ENCODE measurements around the gene ARMC12.

The ARMC12 gene

GRCh38 chr6:35706468-35706867 is 30.4 kb upstream of the ARMC12 start:
- no peak overlapping the region for H3K9ac ChIP-seq (ENCODE audit: low read length)
- no peaks in the 10 kb centered on the region for H3K4me1 ChIP-seq (ENCODE audit: control insufficient read depth, insufficient read depth, low read length)
- H3K27me3 ChIP-seq (ENCODE audit: control insufficient read depth, insufficient read depth, low read length), result no peaks in the 10 kb centered on the region
- H3K4me3 ChIP-seq (ENCODE audit: low read depth, low read length), result no peak overlapping the region
- peaks cover 6% of the 10 kb centered on the region for H3K9me3 ChIP-seq (ENCODE audit: control insufficient read depth, insufficient read depth, low read depth, low read length)
- no peak overlapping the region for H3K27ac ChIP-seq (ENCODE audit: low read depth, low read length)
- no peaks in the 10 kb centered on the region for H3K36me3 ChIP-seq (ENCODE audit: control insufficient read depth, insufficient read depth, low read length)

DNA sequence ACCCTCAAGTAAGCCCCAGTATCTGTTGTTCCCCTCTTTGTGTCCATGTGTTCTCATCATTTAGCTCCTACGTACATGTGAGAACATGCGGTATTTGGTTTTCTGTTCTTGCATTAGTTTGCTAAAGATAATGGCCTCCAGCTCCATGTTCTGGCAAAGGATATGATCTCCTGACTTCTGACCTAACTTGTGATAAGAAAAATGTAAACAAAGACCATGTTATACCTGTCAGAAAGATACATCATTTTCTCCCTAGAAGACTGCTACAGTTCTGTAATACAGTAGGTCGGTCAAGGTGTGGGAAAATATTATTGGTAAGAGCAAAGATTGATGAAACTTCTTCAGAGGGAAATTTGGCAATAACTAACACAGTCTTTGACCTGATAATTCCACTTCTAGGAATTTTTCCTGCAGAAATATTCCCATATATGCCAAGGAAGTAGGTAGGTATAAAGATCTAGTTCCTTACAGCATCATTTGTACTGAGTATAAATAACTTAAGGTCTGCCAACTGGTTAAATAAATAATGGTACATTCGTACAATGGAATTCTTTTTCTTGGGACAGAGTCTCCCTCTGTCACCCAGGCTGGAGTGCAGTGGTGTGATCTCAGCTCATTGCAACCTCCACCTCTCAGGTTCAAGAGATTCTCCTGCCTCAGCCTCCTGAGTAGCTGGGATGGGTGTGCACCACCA is 29.0 kb upstream of the ARMC12 start:
- H3K4me1 ChIP-seq (ENCODE audit: control insufficient read depth, insufficient read depth, low read length), result no peaks in the 10 kb centered on the region
- no peaks in the 10 kb centered on the region for H3K27me3 ChIP-seq (ENCODE audit: control insufficient read depth, insufficient read depth, low read length)

GRCh38 chr6:35708585-35708984 is 28.2 kb upstream of the ARMC12 start:
- H3K9me3 ChIP-seq (ENCODE audit: control insufficient read depth, insufficient read depth, low read depth, low read length), result peaks cover 5% of the 10 kb centered on the region
- H3K36me3 ChIP-seq (ENCODE audit: control insufficient read depth, insufficient read depth, low read length), result no peaks in the 10 kb centered on the region
- H3K27ac ChIP-seq (ENCODE audit: low read depth, low read length), result no peak overlapping the region
- no peaks in the 10 kb centered on the region; the same call in 1 of the 2 replicates for H3K4me1 ChIP-seq (ENCODE audit: control insufficient read depth, insufficient read depth, low read length)
- H3K4me3 ChIP-seq (ENCODE audit: low read depth, low read length), result no peak overlapping the region
- H3K9ac ChIP-seq (ENCODE audit: low read length), result no peak overlapping the region
- no peaks in the 10 kb centered on the region for H3K27me3 ChIP-seq (ENCODE audit: control insufficient read depth, insufficient read depth, low read length)

More for the DNA sequence above, 29.0 kb upstream of the ARMC12 start:
- no peak overlapping the region for H3K27ac ChIP-seq (ENCODE audit: low read depth, low read length)
- no peaks in the 10 kb centered on the region for H3K36me3 ChIP-seq (ENCODE audit: control insufficient read depth, insufficient read depth, low read length)
- no peak overlapping the region for H3K4me3 ChIP-seq (ENCODE audit: low read depth, low read length)
- peaks cover 6% of the 10 kb centered on the region for H3K9me3 ChIP-seq (ENCODE audit: control insufficient read depth, insufficient read depth, low read depth, low read length)
- H3K9ac ChIP-seq (ENCODE audit: low read length), result no peak overlapping the region

DNA sequence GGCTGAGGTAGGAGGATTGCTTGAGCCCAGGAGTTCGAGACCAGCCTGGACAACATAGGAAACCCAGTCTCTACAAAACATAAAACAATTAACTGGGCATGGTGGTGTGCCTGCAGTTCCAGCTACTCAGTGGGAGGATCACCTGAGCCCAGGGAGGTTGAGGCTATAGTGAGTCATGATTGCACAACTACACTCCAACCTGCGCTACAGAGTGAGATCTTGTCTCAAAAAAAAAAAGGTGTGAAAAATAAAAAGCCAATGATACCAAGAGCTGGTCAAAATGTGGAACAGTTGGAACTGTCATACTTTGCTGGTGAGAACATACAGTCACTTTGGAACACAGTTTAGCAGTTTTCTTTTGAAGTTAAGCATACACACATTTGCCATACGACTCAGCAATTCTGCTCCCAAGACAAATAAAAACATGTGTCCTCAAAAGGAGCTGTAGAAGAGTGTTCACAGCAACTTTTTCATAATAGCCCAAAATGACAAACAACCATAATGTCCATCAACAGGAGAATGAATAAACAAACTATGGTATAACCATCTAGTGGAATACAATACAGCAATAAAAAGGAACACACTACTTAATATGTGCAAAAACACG is 26.5 kb upstream of the ARMC12 start:
- Histone ChIP-seq H3K4me3 (ENCODE audit: low read depth, low read length) (no peak overlapping the region), H3K9me3 (ENCODE audit: control insufficient read depth, insufficient read depth, low read depth, low read length) (no peaks in the 10 kb centered on the region), H3K27ac (ENCODE audit: low read depth, low read length) (no peak overlapping the region), H3K36me3 (ENCODE audit: control insufficient read depth, insufficient read depth, low read length) (no peaks in the 10 kb centered on the region), H3K27me3 (ENCODE audit: control insufficient read depth, insufficient read depth, low read length) (no peaks in the 10 kb centered on the region), H3K4me1 (ENCODE audit: control insufficient read depth, insufficient read depth, low read length) (no peaks in the 10 kb centered on the region; the same call in 1 of the 2 replicates), H3K9ac (ENCODE audit: low read length) (no peak overlapping the region)

GRCh38 chr6:35711731-35712130 is 25.1 kb upstream of the ARMC12 start:
- Histone ChIP-seq H3K27me3 (ENCODE audit: control insufficient read depth, insufficient read depth, low read length) (no peaks in the 10 kb centered on the region), H3K9ac (ENCODE audit: low read length) (no peak overlapping the region), H3K36me3 (ENCODE audit: control insufficient read depth, insufficient read depth, low read length) (no peaks in the 10 kb centered on the region), H3K4me1 (ENCODE audit: control insufficient read depth, insufficient read depth, low read length) (peaks cover 4% of the 10 kb centered on the region; the same call in 1 of the 2 replicates), H3K4me3 (ENCODE audit: low read depth, low read length) (no peak overlapping the region), H3K9me3 (ENCODE audit: control insufficient read depth, insufficient read depth, low read depth, low read length) (no peaks in the 10 kb centered on the region), H3K27ac (ENCODE audit: low read depth, low read length) (no peak overlapping the region)

GRCh38 chr6:35713006-35713767 is 23.6 kb upstream of the ARMC12 start:
- no peak overlapping the region for H3K4me3 ChIP-seq (ENCODE audit: low read depth, low read length)
- no peaks in the 10 kb centered on the region for H3K9me3 ChIP-seq (ENCODE audit: control insufficient read depth, insufficient read depth, low read depth, low read length)
- no peaks in the 10 kb centered on the region for H3K27me3 ChIP-seq (ENCODE audit: control insufficient read depth, insufficient read depth, low read length)
- H3K4me1 ChIP-seq (ENCODE audit: control insufficient read depth, insufficient read depth, low read length), result peaks cover 18% of the 10 kb centered on the region
- H3K27ac ChIP-seq (ENCODE audit: low read depth, low read length), result no peak overlapping the region
- no peak overlapping the region for H3K9ac ChIP-seq (ENCODE audit: low read length)
- no peaks in the 10 kb centered on the region for H3K36me3 ChIP-seq (ENCODE audit: control insufficient read depth, insufficient read depth, low read length)

- Histone ChIP-seq H3K9ac (ENCODE audit: low read length) (no peak overlapping the region), H3K27me3 (ENCODE audit: control insufficient read depth, insufficient read depth, low read length) (no peaks in the 10 kb centered on the region), H3K4me1 (ENCODE audit: control insufficient read depth, insufficient read depth, low read length) (peaks cover 45% of the 10 kb centered on the region), H3K36me3 (ENCODE audit: control insufficient read depth, insufficient read depth, low read length) (no peaks in the 10 kb centered on the region), H3K9me3 (ENCODE audit: control insufficient read depth, insufficient read depth, low read depth, low read length) (no peaks in the 10 kb centered on the region), H3K27ac (ENCODE audit: low read depth, low read length) (no peak overlapping the region), H3K4me3 (ENCODE audit: low read depth, low read length) (no peak overlapping the region)
Observed at GRCh38 chr6:35716798-35717197, 20.0 kb upstream of the ARMC12 start.

DNA sequence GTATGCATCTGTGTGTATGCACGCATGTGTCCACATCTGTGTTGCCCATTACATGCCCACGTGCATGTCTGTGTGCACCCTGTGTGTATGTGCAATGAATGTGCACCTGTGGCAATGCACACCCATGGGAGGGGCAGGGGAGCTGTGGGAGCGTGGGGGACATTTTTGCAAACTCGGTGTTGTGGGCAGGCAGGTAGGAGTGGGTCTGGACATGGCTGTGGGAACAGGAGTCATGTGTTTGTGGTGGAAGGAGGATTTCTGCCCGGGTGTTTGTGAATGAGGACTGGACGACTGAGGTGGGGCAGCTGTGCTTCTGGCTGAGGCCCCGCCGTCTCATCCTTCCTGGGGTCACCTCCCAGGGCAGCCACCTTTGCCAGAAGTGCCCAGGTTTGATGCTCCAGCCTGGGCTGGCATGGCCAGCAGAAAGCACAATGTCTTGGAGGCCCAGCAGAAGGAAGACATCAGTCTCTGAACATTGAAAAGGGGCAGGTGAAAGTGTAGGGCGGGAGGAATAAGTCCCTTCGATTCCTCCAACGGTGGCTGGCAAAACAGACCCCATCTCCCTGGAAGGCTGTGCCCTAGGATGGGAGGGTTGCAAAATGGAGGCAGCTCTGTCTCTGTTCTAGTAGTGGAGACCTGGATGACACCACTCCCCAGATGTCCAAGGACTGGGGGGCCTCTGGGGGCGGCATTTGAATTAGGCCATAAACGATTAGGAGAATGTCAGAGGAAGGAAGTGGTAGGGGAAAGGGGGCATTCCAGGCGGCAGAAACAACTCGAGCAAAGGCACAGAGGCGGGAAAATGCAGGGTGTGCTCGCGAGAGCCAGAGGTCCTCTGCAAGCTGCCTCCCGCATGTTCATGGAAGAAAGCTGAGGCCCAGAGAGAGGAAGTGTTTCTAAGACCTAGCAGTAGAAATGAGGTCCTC is 19.1 kb upstream of the ARMC12 start:
- Histone ChIP-seq H3K9ac (ENCODE audit: low read length) (no peak overlapping the region), H3K27ac (ENCODE audit: low read depth, low read length) (no peak overlapping the region), H3K9me3 (ENCODE audit: control insufficient read depth, insufficient read depth, low read depth, low read length) (no peaks in the 10 kb centered on the region), H3K27me3 (ENCODE audit: control insufficient read depth, insufficient read depth, low read length) (no peaks in the 10 kb centered on the region), H3K36me3 (ENCODE audit: control insufficient read depth, insufficient read depth, low read length) (no peaks in the 10 kb centered on the region), H3K4me3 (ENCODE audit: low read depth, low read length) (no peak overlapping the region), H3K4me1 (ENCODE audit: control insufficient read depth, insufficient read depth, low read length) (peaks cover 45% of the 10 kb centered on the region)

DNA sequence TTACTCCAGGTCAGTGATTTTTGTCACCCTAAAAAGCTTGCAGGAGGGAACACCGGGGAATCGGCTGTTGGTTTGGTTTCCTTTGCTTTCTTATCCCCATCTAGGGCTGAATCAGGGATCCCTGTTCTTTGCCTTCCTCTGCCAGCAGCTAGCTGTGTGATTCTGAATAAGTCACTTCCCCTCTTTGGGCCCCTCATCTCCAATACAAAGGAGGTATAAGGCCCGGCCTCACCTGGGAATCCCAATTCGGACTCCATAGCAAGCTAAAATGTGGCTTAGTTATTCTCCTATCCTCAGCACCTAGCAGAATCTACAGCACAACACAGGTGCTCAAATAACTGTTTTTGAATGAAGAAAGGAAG is 18.5 kb upstream of the ARMC12 start:
- H3K9ac ChIP-seq (ENCODE audit: low read length), result no peak overlapping the region
- no peak overlapping the region for H3K4me3 ChIP-seq (ENCODE audit: low read depth, low read length)
- H3K36me3 ChIP-seq (ENCODE audit: control insufficient read depth, insufficient read depth, low read length), result no peaks in the 10 kb centered on the region
- H3K4me1 ChIP-seq (ENCODE audit: control insufficient read depth, insufficient read depth, low read length), result peaks cover 45% of the 10 kb centered on the region
- no peaks in the 10 kb centered on the region for H3K9me3 ChIP-seq (ENCODE audit: control insufficient read depth, insufficient read depth, low read depth, low read length)
- H3K27me3 ChIP-seq (ENCODE audit: control insufficient read depth, insufficient read depth, low read length), result no peaks in the 10 kb centered on the region
- H3K27ac ChIP-seq (ENCODE audit: low read depth, low read length), result no peak overlapping the region; the same call in 1 of the 2 replicates

DNA sequence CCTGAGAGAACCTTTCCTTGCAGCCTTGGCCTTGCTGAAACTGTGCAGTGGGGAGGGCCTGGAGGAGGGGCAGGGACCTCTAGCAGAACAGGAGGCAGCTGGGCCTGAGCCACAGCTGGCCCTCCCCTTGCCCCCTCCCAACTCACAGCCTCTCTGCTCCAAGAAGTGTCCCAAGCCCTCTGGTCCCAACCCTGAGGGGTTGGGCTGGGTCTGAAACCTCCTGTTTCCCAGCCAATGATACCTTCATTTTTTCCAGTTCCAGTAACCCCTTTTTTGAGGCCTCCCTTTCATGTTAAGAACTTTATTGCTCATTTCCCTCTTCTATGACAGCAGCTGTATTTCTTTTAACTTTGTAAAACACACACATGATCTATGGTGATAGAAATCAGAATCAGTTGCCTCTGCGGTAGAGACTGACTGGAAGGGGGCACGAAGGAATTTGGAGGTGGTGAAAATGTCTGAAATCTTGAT is 17.9 kb upstream of the ARMC12 start:
- Histone ChIP-seq H3K9ac (ENCODE audit: low read length) (no peak overlapping the region), H3K9me3 (ENCODE audit: control insufficient read depth, insufficient read depth, low read depth, low read length) (no peaks in the 10 kb centered on the region), H3K36me3 (ENCODE audit: control insufficient read depth, insufficient read depth, low read length) (no peaks in the 10 kb centered on the region), H3K4me1 (ENCODE audit: control insufficient read depth, insufficient read depth, low read length) (peaks cover 49% of the 10 kb centered on the region), H3K4me3 (ENCODE audit: low read depth, low read length) (no peak overlapping the region), H3K27ac (ENCODE audit: low read depth, low read length) (no peak overlapping the region; the same call in 1 of the 2 replicates), H3K27me3 (ENCODE audit: control insufficient read depth, insufficient read depth, low read length) (no peaks in the 10 kb centered on the region)

All from HUES6 (cell line).